HG03521 (cell line): ENCODE measurements around the gene IZUMO1.
"Not testable (repeated sequence)": the region's sequence is repeated elsewhere in the genome, so short reads cannot be mapped to it uniquely, and the experiment has no call there.

Experiments
- ATAC-seq: cut with Tn5 transposase; IDR thresholded peaks from one replicate; pipeline ENCODE4 v1.9.1; 2021; ENCODE audit warnings: mild to moderate bottlenecking, moderate library complexity; ENCODE audit not compliant: unreplicated experiment

Gene IZUMO1

GRCh38 chr19:48738557-48739403 lies 7.9 kb downstream of the IZUMO1 start:
- ATAC-seq, result peak; percentile 75

GRCh38 chr19:48737360-48737998 lies 9.2 kb downstream of the IZUMO1 start:
- no peak for ATAC-seq

- ATAC-seq, result no peak
Observed at GRCh38 chr19:48735031-48735615, 11.6 kb downstream of the IZUMO1 start.

GRCh38 chr19:48734625-48735024 lies 12.1 kb downstream of the IZUMO1 start:
- no peak for ATAC-seq

- no peak for ATAC-seq
Observed at GRCh38 chr19:48731452-48731851, 15.3 kb downstream of the IZUMO1 start.

GRCh38 chr19:48728911-48729664 lies 17.6 kb downstream of the IZUMO1 start:
- ATAC-seq, result no peak

GRCh38 chr19:48726556-48726955 lies 20.2 kb downstream of the IZUMO1 start:
- no peak for ATAC-seq

- ATAC-seq, result no peak
Observed at GRCh38 chr19:48724796-48725753, 21.6 kb downstream of the IZUMO1 start.

- no peak for ATAC-seq
Observed at GRCh38 chr19:48722196-48722708, 24.5 kb downstream of the IZUMO1 start.

- ATAC-seq, result peak; percentile 73
Observed at GRCh38 chr19:48720613-48721296, 26.0 kb downstream of the IZUMO1 start.

GRCh38 chr19:48720251-48720612 lies 26.5 kb downstream of the IZUMO1 start:
- no peak for ATAC-seq

- no peak for ATAC-seq
Observed at GRCh38 chr19:48719263-48720171, 27.2 kb downstream of the IZUMO1 start, which contains the start of gene MAMSTR. MAMSTR (minus strand) TSS chr19:48719725; CDS start chr19:48719031, 694 bp downstream.

- ATAC-seq, result no peak
Observed at GRCh38 chr19:48718711-48719231, 27.9 kb downstream of the IZUMO1 start.

- ATAC-seq, result not testable (repeated sequence)
Observed at GRCh38 chr19:48718106-48718505, 28.6 kb downstream of the IZUMO1 start.

GRCh38 chr19:48716562-48717291 lies 30.0 kb downstream of the IZUMO1 start:
- ATAC-seq, result no peak

GRCh38 chr19:48715681-48716171 lies 31.0 kb downstream of the IZUMO1 start:
- no peak for ATAC-seq
